Stomach (tissue), 4 donors: ENCODE data around the gene APLF.

Experiments
- CTCF ChIP-seq, 7 experiments: fragments of 450-650 bp in 4 of 7; fragments of 200-600 bp in 3 of 7; sonication (generic) in 3 of 7; IDR thresholded peaks; one replicate each; pipeline ENCODE4 v1.5.1; 2016 to 2019; ENCODE audit warnings: antibody characterized with exemption in 7 of 7, control low read depth in 2 of 7, mild to moderate bottlenecking in 1 of 7
- EP300 ChIP-seq: sonication (generic); formaldehyde crosslinking; IDR thresholded peaks from one replicate; pipeline ENCODE4 v1.6.1; 2017; ENCODE audit warnings: antibody characterized with exemption
- POLR2A ChIP-seq, 4 donors: fragments of 450-650 bp; IDR thresholded peaks; one replicate each; pipeline ENCODE4 v1.6.1; 2016; ENCODE audit warnings: antibody characterized with exemption in 4 of 4, control low read depth in 2 of 4, mild to moderate bottlenecking in 1 of 4, moderate library complexity in 1 of 4
- POLR2AphosphoS5 ChIP-seq, 3 donors: sonication (generic); formaldehyde crosslinking; IDR thresholded peaks; one replicate each; pipeline ENCODE4 v1.6.1; 2016; ENCODE audit warnings: antibody characterized with exemption in 3 of 3

- no peak for TF ChIP-seq POLR2A (IDR thresholded peaks at IDR 0.05)
- TF ChIP-seq CTCF (IDR thresholded peaks at IDR 0.05): no peak
- no peak for TF ChIP-seq EP300
- no peak for TF ChIP-seq POLR2AphosphoS5 (IDR thresholded peaks at IDR 0.05)
Measured at GRCh38 chr2:68556381-68556780, 89.0 kb downstream of the APLF start.
